HG02973 (cell line): Measurements from ENCODE around the gene SVOP.

Source experiments
- ATAC-seq: cut with Tn5 transposase; IDR thresholded peaks from one replicate; pipeline ENCODE4 v1.9.1; 2021; ENCODE audit warnings: moderate library complexity; ENCODE audit not compliant: unreplicated experiment

The SVOP gene

DNA sequence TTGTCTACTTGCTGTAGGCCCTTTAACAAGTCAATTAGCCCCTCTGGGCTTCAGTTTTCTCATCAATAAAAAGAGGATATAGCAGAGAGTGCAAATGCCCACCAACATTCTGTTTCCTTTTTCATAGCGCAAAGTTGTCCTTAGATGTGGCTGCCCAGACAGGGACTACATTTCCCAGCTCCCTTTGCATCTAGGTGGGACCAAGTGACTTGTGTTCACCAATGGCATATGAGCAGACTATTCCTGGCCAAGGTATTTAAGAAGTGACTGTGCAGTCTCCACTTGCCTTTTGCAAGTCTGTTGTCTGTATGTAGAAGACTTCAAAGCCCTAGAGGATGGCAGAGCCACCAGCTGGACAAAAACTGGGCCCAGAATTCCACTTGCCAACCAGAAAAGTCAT is 81.3 kb downstream of the SVOP start:
- ATAC-seq: peak; percentile 54

DNA sequence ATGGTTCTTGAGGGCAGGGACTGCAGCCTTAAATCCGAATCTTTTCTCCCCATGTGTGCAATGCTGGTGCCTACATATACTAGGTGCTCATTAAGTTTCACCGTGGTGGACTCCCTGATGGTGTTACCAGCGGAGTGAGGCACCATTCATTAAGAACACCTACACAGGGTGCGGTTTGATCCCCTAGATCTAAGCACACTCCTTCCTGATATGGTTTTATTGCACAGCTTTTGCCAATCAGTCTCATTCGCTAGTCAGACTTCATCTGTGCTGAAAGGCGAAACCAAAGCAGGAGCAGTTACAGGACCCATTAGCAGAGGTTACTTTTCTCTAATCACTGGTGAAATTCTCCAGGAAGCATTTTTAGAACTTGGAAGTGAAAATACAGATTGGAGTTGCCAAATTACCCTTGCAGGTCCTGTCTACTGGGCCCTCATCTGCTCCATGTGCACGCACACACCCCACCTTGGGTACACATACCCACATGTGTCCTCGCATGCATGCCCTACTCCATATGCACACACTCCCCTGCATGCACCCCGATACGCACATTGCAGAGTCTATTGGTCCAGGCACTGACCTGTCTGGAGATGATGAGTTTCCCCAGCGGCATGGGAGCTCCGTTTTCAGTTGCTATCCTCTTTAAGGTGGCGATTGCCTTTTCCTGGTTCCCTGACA is 82.5 kb downstream of the SVOP start:
- no peak for ATAC-seq

DNA sequence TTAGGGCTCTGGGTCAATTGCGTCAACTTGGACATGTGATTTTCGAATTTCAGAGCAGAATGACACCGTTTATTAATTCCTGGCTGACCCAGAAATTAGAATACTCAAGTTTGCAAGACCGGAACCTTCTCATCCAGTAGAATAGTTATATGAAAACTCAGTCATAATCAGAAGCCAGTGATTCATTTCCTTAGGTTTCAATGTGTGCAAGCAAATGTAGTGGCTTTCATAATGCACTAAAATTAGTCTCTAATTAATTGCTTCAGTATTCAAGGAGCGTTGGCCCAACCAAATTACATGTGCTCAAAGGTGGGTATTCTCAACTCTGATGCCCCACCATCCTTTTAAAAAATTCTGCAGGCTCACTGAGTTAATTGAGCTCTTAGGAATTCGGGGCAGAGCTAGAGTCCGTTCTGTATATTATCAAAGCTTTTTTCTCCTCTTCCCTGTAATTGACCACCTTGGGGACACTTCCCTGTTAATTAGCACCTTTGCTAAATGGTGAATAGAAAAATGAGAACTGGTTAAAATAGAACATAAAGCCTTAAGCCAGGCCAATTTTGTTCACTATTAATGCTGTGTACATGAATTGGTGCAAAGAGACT is 85.6 kb downstream of the SVOP start:
- no peak for ATAC-seq

DNA sequence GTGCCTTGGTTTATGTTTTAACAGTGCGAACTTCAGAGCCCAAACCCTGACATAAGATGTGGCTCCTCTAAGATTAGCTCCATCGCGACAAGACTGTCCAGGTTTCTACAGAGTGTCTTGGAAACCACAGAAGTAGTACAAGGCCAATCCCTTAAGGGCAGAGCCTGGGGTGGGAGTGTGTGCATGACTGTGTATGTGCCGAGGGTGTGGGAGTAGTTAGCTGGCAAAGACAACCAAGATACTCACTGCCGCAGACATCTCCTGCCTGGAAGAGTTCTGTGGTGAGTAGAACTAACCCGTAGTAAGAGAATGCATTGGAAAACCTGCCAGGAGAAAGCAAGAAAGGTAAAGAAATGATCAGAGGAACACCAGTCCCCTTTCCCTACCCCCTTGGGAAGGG is 86.9 kb downstream of the SVOP start:
- no peak for ATAC-seq

DNA sequence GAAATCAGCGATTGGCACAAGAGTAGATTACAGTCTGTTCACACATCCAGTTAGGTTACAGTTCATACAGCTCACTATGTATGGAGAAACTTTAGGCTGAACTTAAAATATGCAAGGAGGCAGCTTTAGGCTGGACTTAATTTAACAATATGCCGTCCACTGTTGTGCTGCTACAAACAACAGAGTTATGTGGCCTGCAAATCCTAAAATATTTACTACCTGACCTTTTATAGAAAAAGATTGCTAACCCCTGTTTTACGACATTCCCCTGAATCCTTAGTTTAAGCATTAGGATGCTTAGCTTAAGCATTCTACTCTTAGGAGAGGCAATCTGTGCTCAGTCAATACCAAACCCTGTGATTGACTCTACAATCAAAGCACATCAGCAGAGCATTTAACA is 90.1 kb downstream of the SVOP start:
- ATAC-seq: no peak

DNA sequence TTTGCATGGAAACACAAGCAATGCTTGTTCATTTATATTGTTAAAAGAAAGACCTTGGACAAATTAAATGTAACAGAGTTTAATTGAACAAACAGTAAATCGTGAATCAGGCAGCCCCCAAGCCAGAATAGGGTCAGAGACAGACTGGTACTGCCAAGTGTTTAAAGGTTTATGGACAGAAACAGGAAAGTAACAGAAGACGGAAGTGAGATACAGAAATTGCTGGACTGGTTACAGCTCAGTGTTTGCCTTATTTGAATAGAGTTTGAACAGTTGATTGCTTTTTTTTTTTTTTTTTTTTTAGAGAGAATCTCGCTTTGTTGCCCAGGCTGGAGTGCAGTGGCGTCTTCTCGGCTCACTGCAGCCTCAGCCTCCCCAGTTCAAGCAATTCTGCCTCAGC is 90.7 kb downstream of the SVOP start:
- ATAC-seq: no peak

DNA sequence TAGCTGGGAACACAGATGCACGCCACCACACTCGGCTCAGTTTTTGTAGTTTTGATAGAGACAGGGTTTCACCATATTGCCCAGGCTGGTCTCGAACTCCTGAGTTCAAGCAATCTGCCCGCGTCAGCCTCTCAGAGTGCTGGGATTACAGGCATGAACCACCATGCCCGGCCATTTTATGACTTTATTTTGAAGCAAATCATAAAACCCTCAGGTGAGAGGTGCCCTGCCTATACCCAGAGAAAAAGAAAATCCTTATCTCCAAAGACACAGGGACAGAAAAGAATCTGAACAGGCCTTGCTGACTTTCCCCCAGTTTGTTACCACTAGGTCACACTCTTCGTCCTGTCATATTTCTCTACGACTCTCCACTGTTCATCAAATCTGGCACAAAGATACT is 92.2 kb downstream of the SVOP start:
- ATAC-seq: no peak

DNA sequence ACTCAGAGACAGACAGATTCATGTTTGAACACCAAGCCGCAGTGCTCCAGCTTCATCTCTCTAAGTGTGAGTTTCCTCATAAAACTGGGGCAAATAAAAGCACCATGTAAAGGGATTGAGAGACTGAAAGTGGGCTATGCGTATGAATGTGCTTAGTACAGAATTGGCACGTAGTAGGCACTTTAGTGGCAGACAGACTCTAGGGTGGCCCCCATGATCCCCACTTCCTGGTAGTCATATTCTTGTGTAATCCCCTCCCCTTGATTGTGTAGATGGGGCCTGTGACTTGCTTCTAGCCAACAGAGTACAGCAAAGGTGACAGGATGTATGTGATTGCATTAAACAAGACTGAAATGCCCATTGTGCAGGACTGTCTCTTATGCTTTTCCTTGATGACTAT is 98.0 kb downstream of the SVOP start:
- no peak for ATAC-seq

DNA sequence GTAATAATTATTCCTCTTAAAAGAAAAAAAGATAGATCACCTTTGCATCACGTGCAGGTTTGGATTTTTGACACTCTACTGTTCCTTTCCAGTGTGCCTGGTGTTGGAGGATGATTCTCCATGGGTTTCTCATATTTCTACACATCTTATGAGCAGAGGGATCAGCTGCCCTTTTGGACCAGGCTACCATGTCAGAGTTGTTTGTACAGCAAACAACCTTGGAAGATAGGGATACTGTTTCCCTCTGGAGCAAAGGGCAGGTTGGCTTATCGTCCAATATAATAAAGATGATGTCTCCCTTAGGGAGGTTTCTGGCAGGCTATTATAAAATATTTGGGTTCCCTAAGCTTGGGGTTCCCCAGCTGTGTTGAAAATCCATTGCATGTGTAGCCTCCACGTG is 98.9 kb downstream of the SVOP start:
- ATAC-seq: no peak

DNA sequence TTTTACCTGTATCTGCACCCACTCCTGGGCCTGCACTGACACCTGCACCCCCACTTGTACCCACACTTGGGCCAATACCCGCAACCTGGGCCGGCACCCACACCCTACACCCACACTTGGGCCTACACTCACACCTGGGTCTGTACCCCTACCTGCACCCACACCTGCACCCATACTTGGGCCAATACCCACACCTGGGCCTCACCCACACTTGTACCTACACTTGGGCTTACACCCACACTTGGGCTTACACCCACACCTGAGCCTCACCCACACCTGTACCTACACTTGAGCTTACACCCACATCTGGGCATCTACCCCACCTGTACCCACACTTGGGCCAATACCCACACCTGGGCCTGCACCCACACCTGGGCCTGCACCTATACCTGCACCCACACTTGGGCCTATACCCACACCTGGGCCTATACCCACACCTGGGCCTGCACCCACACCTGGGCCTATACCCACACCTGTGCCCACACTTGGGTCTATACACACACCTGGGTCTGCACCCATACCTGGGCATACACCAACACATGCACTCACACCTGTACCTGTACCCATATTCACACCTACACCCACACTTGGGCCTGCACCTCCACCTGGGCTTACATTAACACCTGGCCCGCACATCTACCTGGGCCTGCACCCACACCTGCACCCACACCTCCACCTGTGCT is 101.8 kb downstream of the SVOP start:
- no peak for ATAC-seq

DNA sequence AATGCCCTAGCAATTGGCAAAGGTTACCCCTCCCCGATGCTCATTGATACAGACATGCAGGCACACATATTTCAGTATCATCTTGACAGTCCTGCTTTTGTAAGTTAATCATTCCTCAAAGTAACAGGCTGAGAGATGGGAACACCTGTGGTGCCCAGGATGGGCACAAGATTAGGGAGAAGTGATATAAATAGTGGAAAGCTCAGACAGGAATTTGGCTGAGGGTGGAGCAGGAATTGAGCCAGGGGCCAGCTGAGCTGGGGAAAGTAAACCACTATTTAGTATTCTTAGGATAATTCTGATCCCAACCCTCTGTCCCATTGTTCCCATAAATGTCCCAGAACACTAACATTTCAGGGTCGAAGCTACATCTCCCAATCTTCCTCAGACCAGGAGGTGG is 102.7 kb downstream of the SVOP start:
- no peak for ATAC-seq

DNA sequence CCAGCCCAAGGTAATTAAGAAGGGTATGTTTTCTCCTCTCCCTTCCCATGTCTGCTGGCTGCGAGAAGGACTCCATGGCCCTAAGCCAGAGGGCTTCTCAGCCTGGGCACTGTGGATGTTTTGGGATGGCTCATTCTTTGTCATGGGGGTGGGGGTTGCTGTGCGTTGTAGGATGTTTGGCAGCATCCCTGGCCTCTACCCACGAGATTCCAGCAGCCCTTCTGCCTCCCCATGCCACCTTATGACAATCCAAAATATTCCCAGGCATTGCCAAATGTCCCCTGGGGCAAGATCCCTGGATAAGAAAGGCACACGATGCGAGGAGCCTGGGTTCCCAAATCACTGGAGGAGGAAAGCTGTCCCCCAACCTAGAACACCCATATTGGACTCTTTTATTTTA is 104.5 kb downstream of the SVOP start:
- no peak for ATAC-seq

DNA sequence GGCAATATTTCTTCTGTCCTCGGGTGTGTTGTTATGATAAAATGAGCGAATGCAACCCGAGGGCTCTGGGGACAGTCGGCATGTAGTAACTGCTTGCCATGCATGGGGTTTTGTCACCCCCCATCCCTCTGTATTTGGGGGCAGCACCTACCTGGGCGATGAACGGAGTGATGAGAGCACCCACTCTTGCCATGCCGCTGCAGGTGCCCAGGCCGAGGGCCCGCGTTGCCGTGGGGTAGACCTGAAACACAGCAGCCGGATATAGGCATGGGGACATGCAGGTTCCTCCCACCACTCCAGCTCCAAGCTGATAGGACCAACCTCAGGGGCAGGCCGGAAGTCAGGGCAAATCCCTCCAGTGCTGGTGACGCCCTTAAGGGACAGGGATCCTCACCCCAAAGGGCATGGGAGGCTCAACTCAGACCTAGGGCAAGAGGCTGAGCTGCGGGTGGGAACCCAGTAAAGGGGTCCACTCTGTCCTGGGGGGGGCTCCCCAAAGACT is 105.2 kb downstream of the SVOP start:
- no peak for ATAC-seq

DNA sequence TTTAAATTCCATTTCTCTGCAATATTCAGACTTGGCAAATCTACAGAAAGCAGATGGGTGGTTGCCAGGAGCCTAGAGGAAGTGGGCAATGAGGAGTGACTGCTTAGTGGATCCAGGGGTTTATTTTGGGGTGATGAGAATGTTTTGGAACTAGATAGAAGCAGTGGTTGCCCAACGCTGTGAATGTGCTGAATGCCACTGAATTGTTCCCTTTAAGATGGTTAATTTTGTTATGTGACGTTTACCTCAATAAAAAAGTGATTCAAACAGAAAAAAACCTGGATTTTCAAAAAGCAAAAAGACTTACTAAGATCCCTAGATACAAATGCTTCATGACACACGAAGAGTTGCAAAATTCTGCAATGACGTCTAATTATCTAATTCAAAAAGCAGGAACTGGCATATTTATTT is 106.7 kb downstream of the SVOP start:
- ATAC-seq: no peak

DNA sequence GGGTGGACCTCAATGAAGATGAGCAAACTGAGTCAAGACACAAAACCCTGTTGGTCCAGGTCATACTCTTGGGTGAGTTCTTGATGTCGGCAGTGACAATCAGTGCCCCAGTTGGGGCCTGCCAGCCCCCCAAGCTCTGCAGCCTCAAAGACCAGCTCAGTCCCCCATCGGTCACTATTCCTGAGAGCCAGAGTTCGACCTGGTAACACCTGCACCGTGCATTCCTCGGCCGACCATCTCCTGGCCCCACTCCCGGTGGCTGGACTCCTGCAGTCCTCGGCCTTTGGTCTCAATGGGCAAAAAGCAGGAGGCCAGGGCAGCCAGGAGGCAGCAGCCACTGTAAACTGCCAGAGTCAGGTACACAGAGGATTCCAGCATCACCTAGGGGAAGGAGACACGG is 108.5 kb downstream of the SVOP start:
- no peak for ATAC-seq

DNA sequence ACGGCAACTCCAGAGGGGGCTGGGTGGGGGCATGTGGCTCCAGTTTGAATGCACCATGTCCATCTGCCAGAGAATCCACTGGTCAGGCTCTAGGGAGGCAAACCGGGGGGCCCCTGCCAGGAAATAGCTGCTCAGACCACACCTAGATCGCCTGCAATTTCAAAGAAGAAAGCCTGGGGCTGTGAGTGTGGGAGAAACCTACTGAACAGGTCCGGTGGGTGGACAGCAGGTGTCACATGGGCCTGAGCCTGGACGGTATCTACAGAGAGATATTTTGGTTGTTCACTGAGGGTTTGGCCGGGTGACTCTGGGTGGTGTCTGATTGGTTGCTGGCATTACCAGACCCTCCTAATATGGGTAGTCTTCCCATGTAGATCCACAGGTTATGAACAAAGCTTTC is 109.0 kb downstream of the SVOP start:
- no peak for ATAC-seq

DNA sequence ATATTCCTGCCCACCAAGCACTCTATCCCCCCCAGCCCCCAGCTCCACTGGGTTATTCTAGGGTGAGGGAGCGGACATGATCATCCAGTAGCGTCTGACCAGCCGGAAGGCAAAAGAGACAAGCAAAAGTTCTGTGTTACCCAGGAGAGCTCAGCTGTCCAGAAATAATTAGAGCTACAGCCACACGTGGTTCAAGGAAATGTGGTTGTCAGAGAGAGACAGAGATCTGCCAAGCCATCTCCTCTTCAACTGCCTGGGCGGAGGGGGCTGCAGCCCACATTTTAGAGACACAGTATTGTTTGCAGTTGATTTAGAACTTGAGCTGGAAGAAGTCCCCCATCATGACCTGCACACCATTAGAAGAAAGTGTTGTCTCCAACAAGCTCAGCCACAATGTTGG is 110.5 kb downstream of the SVOP start:
- ATAC-seq: no peak

DNA sequence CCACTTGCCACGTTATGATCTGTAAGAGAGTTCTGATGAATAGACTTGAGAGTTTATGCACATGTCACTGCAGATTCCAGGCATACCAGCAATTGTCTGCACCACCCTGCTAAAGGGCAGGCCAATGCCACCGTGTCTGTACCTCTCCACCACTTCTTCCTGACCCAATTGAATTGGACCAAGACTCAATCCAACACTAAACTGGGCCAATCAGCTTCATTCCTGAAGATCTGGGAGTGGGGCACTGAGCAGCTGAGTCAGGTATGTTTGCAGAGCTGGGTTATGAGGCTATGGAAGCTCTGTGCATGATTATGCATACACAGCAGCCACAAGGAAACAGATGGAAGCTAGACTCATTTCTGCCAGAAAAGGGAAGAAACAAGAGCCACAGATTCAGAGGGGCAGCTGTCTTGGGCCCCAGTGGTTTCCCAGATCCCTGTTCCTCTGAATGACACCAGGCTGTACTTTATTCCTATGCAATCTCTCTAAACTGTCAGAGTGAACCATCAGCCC is 113.0 kb downstream of the SVOP start:
- no peak for ATAC-seq

DNA sequence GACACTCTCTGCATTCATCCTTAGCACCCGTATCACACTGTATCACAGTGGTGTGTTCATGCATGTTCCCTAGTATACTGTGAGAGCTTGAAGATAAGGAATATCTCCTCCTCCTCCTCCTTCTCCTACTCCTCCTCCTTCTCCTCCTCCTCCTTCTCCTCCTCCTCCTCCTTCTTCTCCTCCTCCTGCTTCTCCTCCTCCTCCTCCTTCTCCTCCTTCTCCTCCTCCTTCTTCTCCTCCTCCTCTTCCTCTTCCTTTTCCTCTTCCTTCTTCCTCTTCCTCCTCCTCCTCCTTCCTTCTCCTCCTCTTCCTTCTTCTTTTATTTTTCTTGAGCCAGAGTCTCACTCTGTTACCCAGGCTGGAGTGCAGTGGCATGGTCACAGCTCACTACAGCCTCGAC is 113.9 kb downstream of the SVOP start:
- no peak for ATAC-seq

DNA sequence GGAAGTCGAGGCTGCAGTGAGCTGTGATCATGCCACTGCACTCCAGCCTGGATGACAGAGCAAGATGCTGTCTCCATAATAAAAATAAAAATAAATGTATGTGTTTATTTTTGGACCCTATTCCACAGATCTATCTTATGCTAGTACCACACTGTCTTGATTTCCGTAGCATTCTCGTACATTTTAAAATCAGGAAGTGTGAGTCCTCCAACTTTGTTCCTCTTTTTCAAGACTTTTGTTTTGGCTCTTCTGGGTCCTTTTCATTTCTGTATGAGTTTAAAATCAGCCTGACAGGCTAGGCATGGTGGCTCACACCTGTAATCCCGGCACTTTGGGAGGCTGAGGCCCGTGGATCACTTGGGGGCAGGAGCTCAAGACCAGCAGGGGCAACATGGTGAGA is 115.1 kb downstream of the SVOP start:
- no peak for ATAC-seq

DNA sequence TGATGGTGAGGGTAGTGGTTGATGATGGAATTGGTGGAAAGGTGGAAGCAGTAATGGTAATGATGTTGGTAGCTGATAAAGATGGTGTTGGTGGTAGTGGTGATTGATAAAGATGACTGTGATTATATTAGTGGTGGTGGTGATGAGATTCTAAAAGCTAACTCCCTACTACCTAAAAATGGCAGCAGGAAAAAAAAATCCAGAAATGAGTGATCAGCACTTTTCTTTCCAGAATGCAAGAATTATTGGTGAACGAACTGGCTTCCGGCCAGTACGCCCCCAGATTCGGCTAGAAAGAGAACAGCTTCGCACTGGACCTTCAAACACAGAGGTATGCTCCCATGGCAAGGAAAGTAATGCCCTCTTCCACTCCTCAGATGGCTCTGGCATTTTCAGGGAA is 121.7 kb downstream of the SVOP start:
- ATAC-seq: no peak

DNA sequence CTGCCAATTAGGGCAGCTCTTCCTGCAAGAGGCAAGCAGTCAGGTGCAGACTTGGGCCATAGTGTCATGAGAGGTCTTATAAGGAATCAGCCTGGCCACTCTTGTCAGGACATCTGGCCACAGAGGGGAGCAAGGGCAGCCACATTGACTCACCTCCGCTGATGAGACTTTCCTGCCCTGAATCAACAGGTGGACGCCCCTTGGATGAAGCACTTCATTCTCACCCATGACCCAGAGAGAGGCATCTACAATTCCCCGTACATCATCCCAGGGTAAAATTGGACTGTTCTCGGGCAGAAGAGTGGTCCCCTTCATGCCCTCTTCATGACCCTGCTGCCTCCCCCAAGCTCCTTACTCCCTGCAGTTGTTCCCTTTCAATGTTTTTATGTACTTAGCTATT is 124.1 kb downstream of the SVOP start:
- no peak for ATAC-seq
